GM23248 (cell line): Measurements from ENCODE around the gene ZNF385D. TPM values are rescaled to one million over a fixed set of nuclear protein-coding genes. Genes with fewer than 3 reads are reported as not detected.

Source experiments
- DNase-seq: peaks from one replicate; pipeline ENCODE4 v3.0.0-alpha.2; 2015
- H2AFZ ChIP-seq: fragments of 200-600 bp; sonication (generic); 2 replicates; pipeline ENCODE4 v1.6.1; 2016; ENCODE audit warnings: antibody characterized with exemption
- H3F3A ChIP-seq: fragments of 200-600 bp; sonication (generic); 2 replicates; pipeline ENCODE4 v1.6.1; 2016; ENCODE audit warnings: mild to moderate bottlenecking, antibody characterized with exemption, mixed run types; ENCODE audit not compliant: insufficient read depth
- H3K27ac ChIP-seq: fragments of 200-600 bp; sonication (generic); 2 replicates; pipeline ENCODE4 v1.5.1; 2016; ENCODE audit warnings: mild to moderate bottlenecking
- H3K27me3 ChIP-seq: fragments of 200-600 bp; sonication (generic); replicated peaks from 2 replicates; pipeline ENCODE4 v1.6.1; 2016; ENCODE audit warnings: mild to moderate bottlenecking; ENCODE audit not compliant: insufficient read depth
- H3K36me3 ChIP-seq: fragments of 200-600 bp; sonication (generic); 2 replicates; pipeline ENCODE4 v1.6.1; 2016; ENCODE audit warnings: low read depth, mild to moderate bottlenecking
- H3K4me1 ChIP-seq: fragments of 200-600 bp; sonication (generic); 2 replicates; pipeline ENCODE4 v1.6.1; 2016; ENCODE audit warnings: mild to moderate bottlenecking; ENCODE audit not compliant: insufficient read depth
- H3K4me2 ChIP-seq: fragments of 200-600 bp; sonication (generic); one replicate; pipeline ENCODE4 v1.6.1; 2016; ENCODE audit warnings: mild to moderate bottlenecking; ENCODE audit not compliant: unreplicated experiment
- H3K4me3 ChIP-seq: fragments of 200-600 bp; sonication (generic); 2 replicates; pipeline ENCODE4 v1.5.1; 2016; ENCODE audit warnings: mild to moderate bottlenecking
- H3K79me2 ChIP-seq: fragments of 200-600 bp; sonication (generic); 2 replicates; pipeline ENCODE4 v1.6.1; 2016; ENCODE audit warnings: mild to moderate bottlenecking; ENCODE audit not compliant: insufficient read depth
- H3K9ac ChIP-seq: fragments of 200-600 bp; sonication (generic); 2 replicates; pipeline ENCODE4 v1.6.1; 2016; ENCODE audit warnings: mild to moderate bottlenecking
- H3K9me2 ChIP-seq: fragments of 200-600 bp; sonication (generic); 2 replicates; pipeline ENCODE4 v1.6.1; 2016; ENCODE audit warnings: mixed run types, mild to moderate bottlenecking, moderate library complexity; ENCODE audit not compliant: insufficient read depth
- H3K9me3 ChIP-seq: fragments of 200-600 bp; sonication (generic); one replicate; pipeline ENCODE4 v1.6.1; 2017; ENCODE audit warnings: low read depth
- H4K20me1 ChIP-seq: fragments of 200-600 bp; sonication (generic); 2 replicates; pipeline ENCODE4 v1.6.0; 2016; ENCODE audit not compliant: insufficient read depth
- EZH2 ChIP-seq: fragments of 200-600 bp; sonication (generic); IDR thresholded peaks from 2 replicates; pipeline ENCODE4 v1.6.1; 2018; ENCODE audit warnings: antibody characterized with exemption, mild to moderate bottlenecking; ENCODE audit not compliant: insufficient read depth, poor library complexity, severe bottlenecking
- EZH2phosphoT487 ChIP-seq: fragments of 200-600 bp; sonication (generic); IDR thresholded peaks from 2 replicates; pipeline ENCODE4 v1.6.1; 2018; ENCODE audit warnings: antibody characterized with exemption, moderate library complexity, mild to moderate bottlenecking, low read depth; ENCODE audit not compliant: insufficient read depth
- WGBS, 2 experiments: methylation state at CpG; one replicate each; pipeline ENCODE4 v1.1.6; 2015 to 2017; ENCODE audit warnings: low lambda C conversion rate in 2 of 2, low coverage in 1 of 2; ENCODE audit errors: missing lambda C conversion rate in 2 of 2; 5-methylcytosine and 5-hydroxymethylcytosine counted together
- in situ Hi-C: fragments of 300-500 bp; cut with MboI; formaldehyde crosslinking; loops from 2 replicates; pipeline ENCODE4 v1.15.0; 2020
- polyA plus RNA-seq: library from polyadenylated mRNA; unstranded; fragments of >200 nt; fragmentation: Nextera tagmentation; extraction: Ambion mirVana; gene quantifications from 2 replicates; pipeline ENCODE4 v1.2.1, GENCODE V29; 2016
- total RNA-seq: library from RNA; depleted of rRNA; stranded (reverse); fragments of >200 nt; shearing (Covaris generic); gene quantifications from 2 replicates; pipeline ENCODE4 v1.2.3, GENCODE V29; 2014

The ZNF385D gene
- total and polyA plus RNA-seq, 2 experiments from 2014 or later = 0.97 to 13.8 TPM

DNA sequence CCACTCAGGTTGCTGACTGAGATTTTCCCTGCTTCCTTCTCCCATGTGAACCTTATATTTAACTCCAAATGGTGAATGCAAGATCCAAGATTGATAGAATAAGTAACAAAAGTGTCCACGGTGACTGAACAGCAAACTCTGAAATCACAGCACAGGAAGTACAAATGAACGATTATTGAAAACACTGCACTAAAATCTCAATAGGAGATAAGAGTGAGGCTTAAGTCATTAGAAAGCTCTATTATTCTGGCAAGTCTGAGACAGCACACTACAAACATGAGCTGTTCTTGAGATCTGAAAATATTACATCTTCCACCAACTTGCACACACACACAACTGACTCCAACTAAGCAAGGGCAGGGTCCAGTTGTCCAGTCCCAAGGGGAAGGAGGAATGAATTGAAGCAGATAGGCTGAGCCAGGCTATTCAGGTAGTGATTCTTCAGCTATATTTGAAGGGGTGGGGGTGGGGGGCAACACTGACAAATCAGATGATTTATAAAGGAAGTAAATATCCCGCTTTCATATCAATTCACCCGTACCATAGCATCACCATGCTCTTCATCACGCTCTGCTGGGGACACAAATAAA, 2.9 kb downstream of the ZNF385D start:
- Histone ChIP-seq H3F3A (peaks cover 43% of the 10 kb centered on the region), H3K27me3 (no peaks in the 10 kb centered on the region), H3K9me2 (no peaks in the 10 kb centered on the region), H3K4me1 (peaks cover 69% of the 10 kb centered on the region), H3K79me2 (peaks cover 47% of the 10 kb centered on the region), H3K36me3 (no peaks in the 10 kb centered on the region), H2AFZ (peak overlapping the region; percentile 27), H3K4me3 (peak overlapping the region; percentile 87), H3K4me2 (peak overlapping the region; percentile 98), H4K20me1 (no peaks in the 10 kb centered on the region), H3K27ac (no peak overlapping the region), H3K9me3 (no peaks in the 10 kb centered on the region), H3K9ac (peak overlapping the region; percentile 77; the same call in 1 of the 2 replicates)
- WGBS, 2 experiments = 27 to 33% methylated on average over 5 of the region's 5 CpGs
- in situ Hi-C loops = no loop called here
- TF ChIP-seq EZH2phosphoT487 = no peak
- peak; percentile 27 for DNase-seq

- peak overlapping the region; percentile 87 for H3K4me3 ChIP-seq
- DNase-seq = peak; percentile 42
- WGBS, 2 experiments = 48 to 54% methylated on average over 3 of the region's 3 CpGs
- H3K9me3 ChIP-seq = no peaks in the 10 kb centered on the region
- no peak overlapping the region for H3K9ac ChIP-seq
- no peaks in the 10 kb centered on the region for H3K27me3 ChIP-seq
- no peaks in the 10 kb centered on the region for H3K36me3 ChIP-seq
- in situ Hi-C loops = no loop called here
- no peak overlapping the region for H2AFZ ChIP-seq
- no peak for TF ChIP-seq EZH2phosphoT487
- TF ChIP-seq EZH2 = no peak
- no peak overlapping the region for H3K27ac ChIP-seq
- H4K20me1 ChIP-seq = no peaks in the 10 kb centered on the region
- peaks cover 54% of the 10 kb centered on the region for H3K79me2 ChIP-seq
- peaks cover 39% of the 10 kb centered on the region for H3F3A ChIP-seq
- H3K9me2 ChIP-seq = no peaks in the 10 kb centered on the region
- peak overlapping the region; percentile 98 for H3K4me2 ChIP-seq
- peaks cover 66% of the 10 kb centered on the region for H3K4me1 ChIP-seq
Observed at GRCh38 chr3:21747376-21747775, 3.6 kb downstream of the ZNF385D start.

DNA sequence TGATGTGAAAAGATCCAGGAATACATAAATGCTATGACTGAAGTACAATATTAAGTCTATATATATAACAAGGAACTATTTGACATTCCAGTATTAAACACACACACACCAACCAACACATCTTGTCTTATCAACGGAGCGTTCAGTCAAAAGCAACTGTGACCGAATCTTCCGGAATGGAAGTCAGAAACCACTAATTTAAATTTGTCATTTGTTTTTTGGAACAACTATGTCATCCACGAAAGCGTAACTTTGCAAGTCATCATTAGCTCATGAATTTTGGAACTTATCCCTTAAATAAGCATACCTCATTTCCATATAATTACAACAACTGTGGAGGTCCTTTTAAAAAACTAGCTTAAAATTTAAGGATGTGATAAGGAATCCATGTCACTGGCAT, 5.0 kb downstream of the ZNF385D start:
- Histone ChIP-seq H3K9me2 (no peaks in the 10 kb centered on the region), H3K9ac (peak overlapping the region; percentile 42), H4K20me1 (no peaks in the 10 kb centered on the region), H3F3A (peaks cover 30% of the 10 kb centered on the region), H3K27me3 (no peaks in the 10 kb centered on the region), H3K36me3 (no peaks in the 10 kb centered on the region), H3K27ac (0 out of 2 replicates have a peak overlapping the region, but pooled peaks have one; percentile 2), H3K4me2 (peak overlapping the region; percentile 98), H2AFZ (peak overlapping the region; percentile 52), H3K79me2 (peaks cover 67% of the 10 kb centered on the region), H3K9me3 (no peaks in the 10 kb centered on the region), H3K4me1 (peaks cover 61% of the 10 kb centered on the region), H3K4me3 (peak overlapping the region; percentile 87)
- TF ChIP-seq EZH2 = no peak
- no peak for TF ChIP-seq EZH2phosphoT487
- peak; percentile 70 for DNase-seq
- 12 to 17% methylated on average over 6 of the region's 6 CpGs for WGBS, 2 experiments
- in situ Hi-C loops = no loop called here

GRCh38 chr3:21744793-21745192, 6.2 kb downstream of the ZNF385D start:
- no peak for DNase-seq
- Histone ChIP-seq H2AFZ (no peak overlapping the region), H3K9ac (no peak overlapping the region), H3F3A (peaks cover 21% of the 10 kb centered on the region), H3K4me1 (peaks cover 56% of the 10 kb centered on the region), H3K27ac (no peak overlapping the region), H3K4me2 (no peak overlapping the region), H4K20me1 (no peaks in the 10 kb centered on the region), H3K27me3 (no peaks in the 10 kb centered on the region), H3K79me2 (peaks cover 70% of the 10 kb centered on the region), H3K9me3 (no peaks in the 10 kb centered on the region), H3K4me3 (no peak overlapping the region), H3K36me3 (no peaks in the 10 kb centered on the region), H3K9me2 (no peaks in the 10 kb centered on the region)
- in situ Hi-C loops = no loop called here
- TF ChIP-seq EZH2 = no peak
- TF ChIP-seq EZH2phosphoT487 = no peak
- 64 to 65% methylated on average over 2 of the region's 2 CpGs for WGBS, 2 experiments
